Pons (tissue), 1 donor: ENCODE data around the gene MAPK8.

ENCODE experiments used
- DNase-seq: peaks from one replicate; pipeline ENCODE4 v3.0.0-alpha.2; 2016; ENCODE audit warnings: low spot score

The MAPK8 gene

DNA sequence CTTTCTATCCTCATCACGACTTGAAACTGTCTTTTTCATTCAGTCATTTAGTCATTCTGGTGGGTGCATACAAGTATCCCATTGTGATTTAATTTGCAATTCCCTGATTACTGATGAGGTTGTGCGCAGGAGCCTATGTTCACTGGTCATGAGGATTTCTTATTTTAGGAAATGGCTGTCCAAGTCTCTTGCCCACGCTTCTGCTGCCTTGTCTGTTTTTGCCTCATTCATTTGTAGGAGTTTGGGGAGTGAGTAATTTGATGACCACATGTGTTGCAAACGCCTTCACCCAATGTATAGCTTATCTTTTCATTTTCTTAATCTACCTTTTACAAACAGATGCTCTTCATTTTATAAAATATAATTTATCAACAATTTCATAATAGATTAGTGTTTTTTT lies 171.1 kb downstream of the MAPK8 start:
- no peak for DNase-seq

- no peak for DNase-seq
Measured at GRCh38 chr10:48478469-48478868, 172.0 kb downstream of the MAPK8 start.

DNA sequence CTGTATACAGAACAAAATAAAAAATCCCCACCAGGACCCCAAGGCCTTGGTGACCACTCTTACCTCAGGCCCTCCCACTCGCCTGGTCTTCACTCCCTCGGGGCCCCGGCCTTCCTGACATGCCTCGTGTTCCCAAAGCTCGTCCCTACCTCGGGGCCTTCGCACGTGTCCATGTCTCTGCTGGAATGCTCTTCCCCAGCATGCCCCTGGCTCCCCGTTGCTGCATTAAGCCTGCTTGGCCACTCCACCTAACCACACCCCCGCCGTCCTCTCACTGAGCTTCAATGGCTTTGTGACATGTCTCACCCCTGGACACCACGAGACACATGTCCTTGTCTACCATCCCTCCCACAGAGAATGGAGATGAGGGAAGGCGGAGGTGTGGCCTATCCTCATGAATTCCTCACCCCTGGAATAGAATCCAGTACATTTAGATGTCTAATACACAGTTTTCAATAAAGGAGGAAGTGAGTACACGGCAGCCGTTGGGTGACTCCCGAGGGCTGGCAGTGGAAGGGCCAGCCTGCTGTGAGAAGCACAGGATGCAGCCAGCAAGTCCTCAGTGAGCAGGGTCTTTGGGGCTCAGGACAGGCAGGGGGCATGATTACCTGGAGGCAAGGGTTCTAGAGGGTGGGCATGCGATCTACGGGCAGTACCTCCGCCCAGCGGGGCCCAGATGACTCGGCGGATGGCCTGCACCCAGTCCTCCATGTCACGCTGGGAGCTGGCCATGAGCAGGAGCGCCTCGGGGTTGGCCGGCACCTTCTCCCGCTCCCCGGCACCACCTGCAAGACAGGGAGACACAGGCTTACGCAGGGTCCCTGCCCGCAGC lies 172.7 kb downstream of the MAPK8 start:
- no peak for DNase-seq

- DNase-seq = peak; percentile 56
Measured at GRCh38 chr10:48480397-48481374, 174.2 kb downstream of the MAPK8 start.

DNA sequence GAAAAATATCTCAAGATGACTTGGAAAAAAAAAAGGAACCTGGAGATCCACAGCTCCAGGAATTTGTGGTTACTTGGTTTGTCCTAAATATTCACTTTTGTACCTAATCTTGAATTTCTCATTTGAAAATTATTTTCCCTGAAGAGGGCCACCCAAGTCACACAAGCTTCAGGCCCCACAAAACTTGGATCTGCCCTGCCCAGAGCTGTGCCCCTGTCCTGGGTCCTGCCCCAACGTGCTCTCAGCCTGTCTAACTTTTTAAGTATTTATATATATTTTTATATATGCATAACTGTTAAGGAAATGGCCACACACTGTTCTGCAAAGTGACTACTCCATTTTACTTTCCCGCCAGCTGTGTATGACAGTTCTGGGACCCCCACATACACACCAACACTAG lies 174.9 kb downstream of the MAPK8 start:
- no peak for DNase-seq

DNA sequence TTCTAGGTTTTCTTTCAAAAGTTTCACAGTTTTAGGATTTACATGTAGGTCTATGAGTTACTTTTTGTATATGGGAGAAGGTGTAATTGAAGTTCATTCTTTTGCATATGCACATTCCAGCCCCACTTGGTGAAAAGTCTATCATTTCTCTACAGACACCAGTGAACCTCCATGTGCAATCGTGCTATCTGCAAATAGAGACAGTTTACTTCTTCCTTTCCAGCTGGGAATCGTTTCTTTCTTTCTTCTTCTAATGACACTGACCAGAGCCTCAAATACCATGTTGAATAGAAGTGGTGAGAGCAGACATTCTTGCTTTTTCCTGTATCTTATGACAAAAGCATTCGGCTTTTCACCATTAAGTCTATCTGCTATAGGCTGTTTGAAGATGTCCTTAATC lies 175.7 kb downstream of the MAPK8 start:
- no peak for DNase-seq

DNA sequence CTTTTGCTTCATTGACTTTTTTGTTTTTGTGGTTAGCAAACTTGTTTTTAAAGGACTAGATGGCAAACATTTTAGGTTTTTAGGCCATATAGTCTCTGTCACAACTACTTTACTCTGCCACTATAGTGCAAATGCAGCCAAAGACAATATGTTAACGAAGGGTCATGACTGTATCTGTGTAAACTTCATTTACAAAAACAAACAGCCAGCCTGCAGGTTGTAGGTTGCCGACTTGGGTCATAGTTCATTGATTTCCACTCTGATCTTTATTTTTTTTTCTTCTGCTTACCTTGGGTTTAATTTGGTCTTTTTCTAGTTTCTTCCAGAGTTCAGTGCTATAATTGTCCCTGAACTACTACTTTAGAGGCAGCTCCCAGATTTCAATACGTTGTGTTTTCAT lies 178.4 kb downstream of the MAPK8 start:
- DNase-seq = no peak

- no peak for DNase-seq
Measured at GRCh38 chr10:48485711-48486110, 179.2 kb downstream of the MAPK8 start.

DNA sequence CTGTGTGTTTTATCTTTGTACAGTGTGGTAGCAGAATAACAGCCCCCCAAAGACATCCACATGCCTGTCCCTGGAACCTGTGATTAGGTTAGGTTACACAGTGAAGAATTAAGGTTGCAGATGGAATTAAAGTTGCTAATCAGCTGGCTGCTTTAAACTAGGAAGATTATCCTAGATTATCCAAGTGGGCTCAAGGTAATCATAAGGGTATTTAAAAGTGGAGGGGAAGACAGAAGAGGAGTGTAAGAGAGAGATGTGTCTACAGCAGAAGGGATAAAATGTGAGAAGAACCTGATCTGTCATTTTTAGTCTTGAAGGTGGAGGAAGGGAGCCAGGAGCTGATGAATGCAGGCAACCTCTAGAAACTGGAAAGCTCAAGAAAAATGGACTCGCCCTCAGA lies 180.8 kb downstream of the MAPK8 start:
- no peak for DNase-seq
